Mesothelial cell of epicardium (in vitro differentiated cells): Measurements from ENCODE around the gene SURF4. TPM values are rescaled to one million over a fixed set of nuclear protein-coding genes. Genes with fewer than 3 reads are reported as not detected.
"Not testable (repeated sequence)": the region's sequence is repeated elsewhere in the genome, so short reads cannot be mapped to it uniquely, and the experiment has no call there.

ENCODE experiments used
- DNase-seq, 2 experiments: peaks; one replicate each; pipeline ENCODE4 v3.0.0; 2021; ENCODE audit warnings: low spot score in 2 of 2; ENCODE audit not compliant: unreplicated experiment in 2 of 2
- H3K27ac Mint-ChIP-seq: 2 replicates; pipeline ENCODE4 v1.8.0; 2021; ENCODE audit warnings: mixed read lengths
- H3K27me3 Mint-ChIP-seq: 2 replicates; pipeline ENCODE4 v1.8.0; 2021; ENCODE audit warnings: low read depth, mixed read lengths
- H3K36me3 Mint-ChIP-seq: 2 replicates; pipeline ENCODE4 v1.8.0; 2021; ENCODE audit warnings: mixed read lengths
- H3K4me1 Mint-ChIP-seq: 2 replicates; pipeline ENCODE4 v1.8.0; 2021; ENCODE audit warnings: mixed read lengths
- H3K4me3 Mint-ChIP-seq: 2 replicates; pipeline ENCODE4 v1.8.0; 2021; ENCODE audit warnings: mild to moderate bottlenecking, moderate library complexity, mixed read lengths
- H3K9me3 Mint-ChIP-seq: 2 replicates; pipeline ENCODE4 v1.8.0; 2021; ENCODE audit warnings: mixed read lengths
- CTCF ChIP-seq: fragments of 200-600 bp; sonication (generic); IDR thresholded peaks from one replicate; pipeline ENCODE4 v1.5.0; 2021; ENCODE audit warnings: antibody characterized with exemption; ENCODE audit not compliant: unreplicated experiment
- total RNA-seq: library from RNA; stranded (reverse); gene quantifications from 3 replicates; pipeline ENCODE4 v1.2.1, GENCODE V29; 2021

Gene SURF4
- total RNA-seq, 1 donor from 2014 or later, result 147 TPM

GRCh38 chr9:133323991-133324703 lies 51.7 kb downstream of the SURF4 start:
- peaks cover 27% of the 10 kb centered on the region for H3K9me3 Mint-ChIP-seq
- H3K36me3 Mint-ChIP-seq, result peaks cover 11% of the 10 kb centered on the region
- no peak for DNase-seq
- H3K27me3 Mint-ChIP-seq, result no peaks in the 10 kb centered on the region
- no peak for TF ChIP-seq CTCF
- H3K27ac Mint-ChIP-seq, result no peak overlapping the region
- no peak overlapping the region for H3K4me3 Mint-ChIP-seq
- H3K4me1 Mint-ChIP-seq, result no peaks in the 10 kb centered on the region

- no peak for DNase-seq
- Mint-ChIP-seq H3K4me1 (no peaks in the 10 kb centered on the region), H3K36me3 (peaks cover 2% of the 10 kb centered on the region), H3K27me3 (peaks cover 2% of the 10 kb centered on the region), H3K27ac (no peak overlapping the region), H3K4me3 (no peak overlapping the region), H3K9me3 (peaks cover 18% of the 10 kb centered on the region)
- no peak for TF ChIP-seq CTCF
These were observed 52.6 kb downstream of the SURF4 start for GRCh38 chr9:133323211-133323610.

- Mint-ChIP-seq H3K27me3 (peaks cover 2% of the 10 kb centered on the region), H3K4me3 (no peak overlapping the region), H3K36me3 (no peaks in the 10 kb centered on the region), H3K9me3 (peaks cover 18% of the 10 kb centered on the region), H3K4me1 (no peaks in the 10 kb centered on the region), H3K27ac (no peak overlapping the region)
- no peak for TF ChIP-seq CTCF
- no peak for DNase-seq
These were observed 53.2 kb downstream of the SURF4 start for GRCh38 chr9:133322701-133323100.

- Mint-ChIP-seq H3K27ac (no peak overlapping the region), H3K4me3 (no peak overlapping the region), H3K27me3 (peaks cover 2% of the 10 kb centered on the region), H3K9me3 (peaks cover 18% of the 10 kb centered on the region), H3K4me1 (no peaks in the 10 kb centered on the region), H3K36me3 (no peaks in the 10 kb centered on the region)
- no peak for TF ChIP-seq CTCF
- no peak for DNase-seq
These were observed 54.4 kb downstream of the SURF4 start for GRCh38 chr9:133321411-133321935.

- H3K4me3 Mint-ChIP-seq, result no peak overlapping the region
- H3K4me1 Mint-ChIP-seq, result no peaks in the 10 kb centered on the region
- DNase-seq, result no peak
- H3K9me3 Mint-ChIP-seq, result peaks cover 13% of the 10 kb centered on the region
- no peaks in the 10 kb centered on the region for H3K36me3 Mint-ChIP-seq
- no peak for TF ChIP-seq CTCF
- H3K27me3 Mint-ChIP-seq, result peaks cover 2% of the 10 kb centered on the region
- no peak overlapping the region for H3K27ac Mint-ChIP-seq
These were observed 55.4 kb downstream of the SURF4 start for GRCh38 chr9:133320421-133320881.

- H3K4me1 Mint-ChIP-seq, H3K4me3 Mint-ChIP-seq, DNase-seq, H3K27me3 Mint-ChIP-seq, H3K27ac Mint-ChIP-seq, H3K9me3 Mint-ChIP-seq, H3K36me3 Mint-ChIP-seq: not testable (repeated sequence)
These were observed 58.3 kb downstream of the SURF4 start for GRCh38 chr9:133317551-133317950.
